SK-N-SH treated with all-trans-retinoic acid at 6 μM for 48 hours (cell line): ENCODE data around the gene C2orf15.

Experiments used
- ARNTL ChIP-seq: fragments of 450-650 bp; formaldehyde crosslinking; IDR thresholded peaks from 2 replicates; pipeline ENCODE4 v1.5.0; 2020; ENCODE audit warnings: low read depth, mild to moderate bottlenecking, moderate library complexity, borderline replicate concordance
- RARB ChIP-seq: fragments of 250-450 bp; sonication (Bioruptor Pico); IDR thresholded peaks from 2 replicates; pipeline ENCODE4 v1.8.0; 2021; ENCODE audit warnings: mild to moderate bottlenecking, moderate library complexity
- ZFP3 ChIP-seq: fragments of 250-450 bp; sonication (Bioruptor Pico); IDR thresholded peaks from 2 replicates; pipeline ENCODE4 v1.5.0; 2020; ENCODE audit warnings: mild to moderate bottlenecking, moderate library complexity
- TF ChIP-seq, protein P1 (sequence below): fragments of 250-450 bp; sonication (Bioruptor Pico); IDR thresholded peaks from 2 replicates; pipeline ENCODE4 v1.8.0; 2021; ENCODE audit warnings: low read depth, mild to moderate bottlenecking, moderate library complexity, borderline replicate concordance

DNA sequence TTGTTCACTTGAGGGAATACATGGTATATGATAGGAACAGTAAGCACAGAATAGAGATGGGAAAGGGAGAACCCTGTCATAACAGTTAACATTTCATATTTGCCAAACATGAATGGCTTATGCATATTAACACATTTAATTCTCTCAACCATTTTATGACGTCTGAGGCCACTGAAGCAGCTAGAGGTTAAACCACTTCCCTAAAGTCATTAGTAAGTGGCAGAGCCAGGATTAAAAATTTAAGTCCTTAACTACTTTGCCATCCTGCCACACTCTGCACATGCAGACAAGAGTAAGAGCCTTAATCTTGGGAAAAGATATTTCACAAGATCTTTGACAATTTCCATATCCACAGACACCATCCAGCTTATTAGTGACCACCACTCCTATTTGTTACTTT lies 15.4 kb downstream of the C2orf15 start:
- no peak for TF ChIP-seq RARB (CRISPR knock-in tag)
- no peak for TF ChIP-seq ARNTL (CRISPR knock-in tag)
- TF ChIP-seq ZFP3, result no peak
- TF ChIP-seq, protein P1, sequence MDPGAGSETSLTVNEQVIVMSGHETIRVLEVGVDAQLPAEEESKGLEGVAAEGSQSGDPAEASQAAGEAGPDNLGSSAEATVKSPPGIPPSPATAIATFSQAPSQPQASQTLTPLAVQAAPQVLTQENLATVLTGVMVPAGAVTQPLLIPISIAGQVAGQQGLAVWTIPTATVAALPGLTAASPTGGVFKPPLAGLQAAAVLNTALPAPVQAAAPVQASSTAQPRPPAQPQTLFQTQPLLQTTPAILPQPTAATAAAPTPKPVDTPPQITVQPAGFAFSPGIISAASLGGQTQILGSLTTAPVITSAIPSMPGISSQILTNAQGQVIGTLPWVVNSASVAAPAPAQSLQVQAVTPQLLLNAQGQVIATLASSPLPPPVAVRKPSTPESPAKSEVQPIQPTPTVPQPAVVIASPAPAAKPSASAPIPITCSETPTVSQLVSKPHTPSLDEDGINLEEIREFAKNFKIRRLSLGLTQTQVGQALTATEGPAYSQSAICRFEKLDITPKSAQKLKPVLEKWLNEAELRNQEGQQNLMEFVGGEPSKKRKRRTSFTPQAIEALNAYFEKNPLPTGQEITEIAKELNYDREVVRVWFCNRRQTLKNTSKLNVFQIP, result no peak
